ENCODE data around the gene TADA2B. TPM values are rescaled to one million over a fixed set of nuclear protein-coding genes. Genes with fewer than 3 reads are reported as not detected.
A peak's percentile ranks its signal among the peaks of the same experiment; 100 is the strongest.

The TADA2B gene
- total and polyA plus RNA-seq, 4 experiments from 2014 or later = 2.8 to 49.0 (median 25.5) TPM

DNA sequence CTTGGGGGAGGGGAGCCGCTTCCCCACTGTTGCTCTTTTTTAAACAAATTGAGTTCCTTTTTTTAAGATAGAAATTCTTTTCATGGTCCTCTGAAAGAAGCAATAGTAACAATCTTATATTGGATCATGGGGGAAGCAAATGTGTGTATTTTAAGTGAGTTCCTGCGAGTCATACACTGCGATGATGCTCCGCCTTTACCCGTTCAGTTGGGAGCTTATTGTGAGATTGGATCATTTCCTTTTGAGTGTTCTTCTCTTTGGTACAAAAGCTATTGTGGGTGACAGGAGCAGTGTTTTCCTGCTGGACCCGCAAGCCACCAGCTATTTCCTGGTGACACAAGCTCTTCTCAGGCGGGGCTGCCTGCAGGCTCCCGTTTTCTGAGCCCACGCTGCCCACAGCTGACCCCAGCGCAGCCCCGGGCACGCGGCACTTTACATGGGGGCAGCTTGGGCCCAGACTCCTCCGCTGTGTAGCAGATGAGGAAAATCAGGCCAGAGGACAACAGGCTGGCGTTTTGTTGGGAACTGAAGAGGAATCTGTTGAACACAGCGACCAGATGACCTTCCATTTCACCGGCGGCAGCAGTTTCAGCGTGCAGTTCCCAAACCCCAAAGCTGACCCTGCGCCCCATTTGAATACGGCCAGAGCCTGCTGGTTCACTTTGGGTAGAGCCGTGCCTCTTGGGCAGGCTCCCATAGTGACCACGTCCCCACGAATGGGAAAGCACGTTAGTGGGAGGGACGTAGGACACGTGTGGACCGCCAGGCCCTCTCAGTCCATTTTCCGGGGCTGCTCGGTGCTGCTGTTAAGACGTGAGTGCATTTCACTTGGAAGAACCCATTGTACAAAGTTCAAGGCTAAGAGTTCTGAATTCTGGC is 12.2 kb downstream of the TADA2B start:
- peak overlapping the region in 1 of 7 donors; percentile 12 for H3K27ac Mint-ChIP-seq

DNA sequence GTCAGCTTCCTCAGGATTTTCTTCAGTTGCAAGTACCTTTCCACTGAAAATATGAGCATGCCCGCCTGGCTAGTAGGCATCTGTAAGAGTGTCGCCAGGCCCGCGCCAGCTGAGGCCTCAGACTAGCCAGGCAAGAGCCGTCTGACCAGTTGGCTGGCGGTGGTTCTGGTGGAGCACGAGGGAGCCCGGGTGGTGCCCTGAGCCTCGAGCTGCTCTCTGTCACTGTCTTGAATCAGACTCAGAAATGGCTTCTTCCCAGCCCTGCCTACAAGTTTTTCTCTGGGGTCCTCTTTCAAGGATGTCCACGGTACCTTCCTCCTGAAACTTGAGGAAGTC is 12.8 kb downstream of the TADA2B start:
- peaks cover 15% of the 10 kb centered on the region for H3K4me1 ChIP-seq (ENCODE audit: insufficient read depth, low read length)
- Mint-ChIP-seq H3K36me3 (peaks cover 23 to 60% of the 10 kb centered on the region in 2 donors), H3K27me3 (no peaks in the 10 kb centered on the region), H3K4me1 (peaks cover 12 to 28% (median 18%) of the 10 kb centered on the region in 4 donors), H3K27ac (no peak overlapping the region), H3K4me3 (no peak overlapping the region), H3K9me3 (no peaks in the 10 kb centered on the region)
- H3K27me3 ChIP-seq (ENCODE audit: insufficient read depth, low read length) = no peaks in the 10 kb centered on the region
- ChIA-PET POLR2A (ENCODE audit: partially characterized antibody) (interaction anchor here (1.3 to 3.6 kb wide), 2 partner anchors 12 to 147 kb away, joined by 3 to 15 read pairs; partner anchors contain the start of gene GRPEL1), CTCF (ENCODE audit: partially characterized antibody) (interaction anchor here (0.6 to 11.3 kb wide), 3 partner anchors 12 to 82 kb away, joined by 3 to 76 read pairs (median 4); partner anchors contain the start of gene GRPEL1)
- no peaks in the 10 kb centered on the region for H3K9me3 ChIP-seq (ENCODE audit: control insufficient read depth in 1 of 2, low read length in 2 of 2)
- H3K27ac ChIP-seq (ENCODE audit: low read depth, low read length) = no peak overlapping the region
- H3K36me3 ChIP-seq (ENCODE audit: insufficient read depth, low read length) = peaks cover 57% of the 10 kb centered on the region
- no peak for DNase-seq
- intact Hi-C loops (cut with micrococcal nuclease) = no loop called here
- no peak overlapping the region for H3K4me3 ChIP-seq (ENCODE audit: low read length in 2 of 2)

More for the DNA sequence above, 12.2 kb downstream of the TADA2B start:
- Mint-ChIP-seq H3K27me3 (no peaks in the 10 kb centered on the region), H3K36me3 (peaks cover 22 to 53% of the 10 kb centered on the region in 2 donors), H3K9me3 (no peaks in the 10 kb centered on the region), H3K4me1 (peaks cover 12 to 34% (median 18%) of the 10 kb centered on the region in 4 donors), H3K4me3 (peak overlapping the region in 1 of 8 donors; percentile 39)
- Histone ChIP-seq H3K4me3 (ENCODE audit: low read length in 2 of 2) (no peak overlapping the region), H3K4me1 (ENCODE audit: insufficient read depth, low read length) (peaks cover 15% of the 10 kb centered on the region), H3K27me3 (ENCODE audit: insufficient read depth, low read length) (no peaks in the 10 kb centered on the region), H3K36me3 (ENCODE audit: insufficient read depth, low read length) (peaks cover 51% of the 10 kb centered on the region), H3K27ac (ENCODE audit: low read depth, low read length) (no peak overlapping the region), H3K9me3 (ENCODE audit: control insufficient read depth in 1 of 2, low read length in 2 of 2) (no peaks in the 10 kb centered on the region)
- ChIA-PET POLR2A (ENCODE audit: partially characterized antibody) (interaction anchor here (1.3 to 3.6 kb wide), 2 partner anchors 13 to 147 kb away, joined by 3 to 15 read pairs; partner anchors contain the start of gene GRPEL1), CTCF (ENCODE audit: partially characterized antibody) (interaction anchor here (0.6 to 11.3 kb wide), 3 partner anchors 13 to 15 kb away, joined by 3 to 76 read pairs (median 5); partner anchors contain the start of genes GRPEL1 and TADA2B)
- intact Hi-C loops (cut with micrococcal nuclease) = no loop called here
- DNase-seq = no peak

DNA sequence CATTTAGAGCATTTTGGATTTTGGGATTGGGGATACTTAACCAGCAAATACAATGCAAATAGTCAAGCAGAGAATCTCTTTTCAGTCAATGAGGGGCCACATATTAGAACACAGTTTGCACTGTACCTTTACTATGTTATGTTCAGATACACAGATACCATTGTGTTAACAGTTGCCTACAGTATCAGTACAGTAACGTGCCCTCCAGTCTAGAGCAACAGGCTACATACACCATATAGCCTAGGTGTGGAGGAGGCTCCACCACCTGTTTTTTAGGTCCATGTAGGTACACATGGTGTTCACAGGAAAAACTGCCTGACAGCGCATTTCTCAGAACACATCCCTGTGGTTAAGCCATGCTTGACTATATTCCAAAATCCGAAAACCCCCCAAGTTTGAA is 15.6 kb downstream of the TADA2B start:
- Histone ChIP-seq H3K4me3 (ENCODE audit: low read length in 2 of 2) (no peak overlapping the region), H3K4me1 (ENCODE audit: insufficient read depth, low read length) (peaks cover 3% of the 10 kb centered on the region), H3K27me3 (ENCODE audit: insufficient read depth, low read length) (no peaks in the 10 kb centered on the region), H3K36me3 (ENCODE audit: insufficient read depth, low read length) (peaks cover 80% of the 10 kb centered on the region), H3K9me3 (ENCODE audit: control insufficient read depth in 1 of 2, low read length in 2 of 2) (no peaks in the 10 kb centered on the region), H3K27ac (ENCODE audit: low read depth, low read length) (no peak overlapping the region)
- H3K36me3 Mint-ChIP-seq = peaks cover 41 to 82% of the 10 kb centered on the region in 2 donors
- H3K9me3 Mint-ChIP-seq = no peaks in the 10 kb centered on the region
- ChIA-PET POLR2A (ENCODE audit: partially characterized antibody) (interaction anchor here (0.7 to 1.8 kb wide), 3 partner anchors 12 to 17 kb away, joined by 3 to 4 read pairs (median 4); a partner anchor contains a TSS), CTCF (ENCODE audit: partially characterized antibody) (interaction anchor here (4.7 to 11.3 kb wide), 2 partner anchors 9 to 15 kb away, joined by 24 to 76 read pairs; partner anchors contain the start of genes GRPEL1 and TADA2B)
- peaks cover 6 to 18% (median 8%) of the 10 kb centered on the region in 4 donors for H3K4me1 Mint-ChIP-seq
- peak overlapping the region in 2 of 7 donors; percentile 38 to 68 for H3K27ac Mint-ChIP-seq
- no peak overlapping the region for H3K4me3 Mint-ChIP-seq
- no peaks in the 10 kb centered on the region for H3K27me3 Mint-ChIP-seq
- DNase-seq = no peak
- intact Hi-C loops (cut with micrococcal nuclease) = no loop called here

DNA sequence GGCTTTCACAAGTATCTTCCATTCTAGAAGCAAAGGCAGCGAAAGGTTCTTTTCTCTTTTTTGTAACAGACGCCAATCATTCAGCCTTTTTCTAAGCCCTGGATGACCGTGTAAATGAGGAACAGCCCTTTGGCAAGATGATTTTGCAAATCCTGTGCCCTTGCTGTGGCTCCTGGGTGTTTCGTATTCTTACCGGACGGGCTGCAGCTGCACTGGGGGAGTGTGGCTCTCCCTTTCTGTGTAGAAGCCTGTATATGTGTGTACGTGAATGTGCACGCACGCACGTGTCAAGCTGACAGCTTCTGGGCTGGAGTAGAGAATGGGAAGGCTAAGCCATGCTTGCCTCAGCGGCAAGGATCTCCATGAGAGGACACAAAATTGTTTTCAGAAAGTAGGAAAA is 16.5 kb downstream of the TADA2B start:
- H3K9me3 Mint-ChIP-seq = no peaks in the 10 kb centered on the region
- H3K36me3 Mint-ChIP-seq = peaks cover 36 to 80% of the 10 kb centered on the region in 2 donors
- ChIA-PET CTCF (ENCODE audit: partially characterized antibody) (interaction anchor here (4.7 to 11.3 kb wide), 2 partner anchors 8 to 15 kb away, joined by 24 to 76 read pairs; partner anchors contain the start of genes GRPEL1 and TADA2B), POLR2A (ENCODE audit: partially characterized antibody) (interaction anchor here (0.7 to 1.8 kb wide), 3 partner anchors 12 to 17 kb away, joined by 3 to 4 read pairs (median 4); a partner anchor contains a TSS)
- H3K9me3 ChIP-seq (ENCODE audit: control insufficient read depth in 1 of 2, low read length in 2 of 2) = no peaks in the 10 kb centered on the region
- H3K27me3 Mint-ChIP-seq = no peaks in the 10 kb centered on the region
- H3K4me3 Mint-ChIP-seq = no peak overlapping the region
- H3K4me1 ChIP-seq (ENCODE audit: insufficient read depth, low read length) = peaks cover 8% of the 10 kb centered on the region
- intact Hi-C loops (cut with micrococcal nuclease) = loop anchor here (10.0 kb wide), 1 partner anchor 875 kb away; the partner anchor contains the start of gene AFAP1
- peaks cover 4 to 18% (median 8%) of the 10 kb centered on the region in 4 donors for H3K4me1 Mint-ChIP-seq
- no peak overlapping the region for H3K27ac ChIP-seq (ENCODE audit: low read depth, low read length)
- H3K27ac Mint-ChIP-seq = peak overlapping the region in 1 of 7 donors; percentile 13
- no peaks in the 10 kb centered on the region for H3K27me3 ChIP-seq (ENCODE audit: insufficient read depth, low read length)
- no peak overlapping the region for H3K4me3 ChIP-seq (ENCODE audit: low read length in 2 of 2)
- peaks cover 78% of the 10 kb centered on the region for H3K36me3 ChIP-seq (ENCODE audit: insufficient read depth, low read length)
- DNase-seq = no peak

DNA sequence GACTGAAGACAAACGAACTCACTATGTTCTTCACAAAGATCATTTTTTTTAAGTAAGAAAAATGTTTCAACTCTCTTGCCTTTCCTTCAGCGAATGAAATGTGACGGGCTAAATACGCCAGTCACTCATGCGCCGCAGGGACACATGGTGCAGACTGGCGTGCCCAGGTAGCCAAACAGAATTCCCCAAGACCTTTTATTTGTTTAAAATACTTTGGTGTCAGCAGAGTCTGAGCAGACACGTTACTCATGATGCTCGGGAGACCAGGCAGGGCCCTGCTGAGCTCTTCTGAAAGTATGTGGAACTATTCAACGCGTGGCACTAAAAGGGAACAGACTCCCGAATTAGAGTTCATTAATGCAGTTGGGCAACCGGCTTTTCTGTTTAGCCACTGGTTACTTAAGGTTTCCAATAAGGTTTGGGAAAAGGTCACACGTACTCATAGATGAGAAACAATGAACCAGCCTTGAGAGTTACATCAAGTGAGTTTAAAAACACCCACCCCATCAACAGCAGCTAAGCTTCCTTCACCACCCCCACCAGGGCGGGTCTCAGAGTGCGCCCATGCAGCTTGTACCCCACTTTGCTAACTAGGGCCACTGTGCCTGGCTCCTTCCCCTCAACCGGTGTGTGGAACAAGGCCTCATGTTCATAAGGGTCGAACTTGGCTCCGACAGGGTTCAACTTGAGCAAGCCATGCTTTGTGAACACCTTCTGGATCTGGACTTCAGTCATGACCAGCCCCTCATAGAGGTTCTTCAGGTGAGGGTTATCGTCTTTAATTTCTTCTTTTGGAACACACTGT is 17.4 kb downstream of the TADA2B start:
- Mint-ChIP-seq H3K27me3 (no peaks in the 10 kb centered on the region), H3K27ac (peak overlapping the region in 1 of 7 donors; percentile 48), H3K9me3 (no peaks in the 10 kb centered on the region), H3K36me3 (peaks cover 39 to 77% of the 10 kb centered on the region in 2 donors), H3K4me3 (no peak overlapping the region), H3K4me1 (peaks cover 6 to 27% (median 14%) of the 10 kb centered on the region in 4 donors)
- Histone ChIP-seq H3K9me3 (ENCODE audit: control insufficient read depth in 1 of 2, low read length in 2 of 2) (no peaks in the 10 kb centered on the region), H3K27ac (ENCODE audit: low read depth, low read length) (no peak overlapping the region), H3K4me3 (ENCODE audit: low read length in 2 of 2) (no peak overlapping the region), H3K27me3 (ENCODE audit: insufficient read depth, low read length) (no peaks in the 10 kb centered on the region), H3K4me1 (ENCODE audit: insufficient read depth, low read length) (peaks cover 17% of the 10 kb centered on the region), H3K36me3 (ENCODE audit: insufficient read depth, low read length) (peaks cover 70% of the 10 kb centered on the region)
- DNase-seq = no peak
- CTCF ChIA-PET (ENCODE audit: partially characterized antibody) = interaction anchor here (4.7 kb wide), 1 partner anchor 16 kb away, joined by 24 read pairs; the partner anchor contains the start of gene TADA2B
- POLR2A ChIA-PET (ENCODE audit: partially characterized antibody) = interaction anchor here (0.8 kb wide), 1 partner anchor 151 kb away, joined by 3 read pairs; the partner anchor contains the start of gene TBC1D14
- intact Hi-C loops (cut with micrococcal nuclease) = loop anchor here (10.0 kb wide), 1 partner anchor 874 kb away; the partner anchor contains the start of gene AFAP1

DNA sequence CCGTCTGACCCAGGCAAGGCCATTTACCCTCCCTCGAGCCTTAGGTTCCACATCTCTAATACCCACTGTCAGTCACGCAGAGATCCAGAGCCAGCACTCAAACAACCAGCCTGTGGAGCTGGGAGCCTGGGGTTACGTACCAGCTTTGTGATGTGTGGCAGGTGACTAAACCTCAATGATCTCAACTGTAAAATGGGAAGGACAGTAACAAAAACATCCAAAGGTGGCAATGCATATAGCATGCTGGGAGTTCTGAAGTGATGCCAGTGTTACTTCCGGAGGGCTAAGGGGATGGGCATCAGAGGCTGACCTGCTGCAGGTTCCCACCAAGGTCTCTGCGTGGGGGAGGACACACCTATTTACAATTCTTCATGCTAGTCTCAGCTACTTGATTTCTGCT is 18.6 kb downstream of the TADA2B start:
- Mint-ChIP-seq H3K4me3 (no peak overlapping the region), H3K27ac (no peak overlapping the region), H3K4me1 (peaks cover 9 to 39% (median 21%) of the 10 kb centered on the region in 4 donors), H3K9me3 (no peaks in the 10 kb centered on the region), H3K27me3 (no peaks in the 10 kb centered on the region), H3K36me3 (peaks cover 36 to 70% of the 10 kb centered on the region in 2 donors)
- H3K27ac ChIP-seq (ENCODE audit: low read depth, low read length) = no peak overlapping the region
- peaks cover 58% of the 10 kb centered on the region for H3K36me3 ChIP-seq (ENCODE audit: insufficient read depth, low read length)
- CTCF ChIA-PET (ENCODE audit: partially characterized antibody) = interaction anchor here (1.0 to 4.7 kb wide), 3 partner anchors 8 to 162 kb away, joined by 3 to 24 read pairs (median 3); partner anchors contain the start of gene TADA2B
- H3K4me3 ChIP-seq (ENCODE audit: low read length in 2 of 2) = no peak overlapping the region
- H3K4me1 ChIP-seq (ENCODE audit: insufficient read depth, low read length) = peaks cover 29% of the 10 kb centered on the region
- no peaks in the 10 kb centered on the region for H3K9me3 ChIP-seq (ENCODE audit: control insufficient read depth in 1 of 2, low read length in 2 of 2)
- no peaks in the 10 kb centered on the region for H3K27me3 ChIP-seq (ENCODE audit: insufficient read depth, low read length)
- DNase-seq = no peak
- POLR2A ChIA-PET (ENCODE audit: partially characterized antibody) = interaction anchor here (1.6 to 11.0 kb wide), 2 partner anchors 11 to 17 kb away, joined by 5 to 231 read pairs; partner anchors contain the start of gene TADA2B
- intact Hi-C loops (cut with micrococcal nuclease) = loop anchor here (10.0 kb wide), 1 partner anchor 873 kb away; the partner anchor contains the start of gene AFAP1

Measured in CD4-positive, alpha-beta memory T cell (primary cell).